Measurements from ENCODE around the gene SESN1.

Gene SESN1

GRCh38 chr6:108941281-108941680 lies 153.4 kb downstream of the SESN1 start:
- H3K9ac ChIP-seq (ENCODE audit: low read length), result no peak overlapping the region
- no peak overlapping the region for H3K27ac ChIP-seq (ENCODE audit: low read length)
- TF ChIP-seq EZH2phosphoT487 (IDR thresholded peaks at IDR 0.05; ENCODE audit: low read length) (no peak), EZH2 (optimal IDR thresholded peaks at IDR 0.05; ENCODE audit: low read depth, low read length) (no peak), CTCF (IDR thresholded peaks at IDR 0.05; ENCODE audit: low read length) (no peak)
- no peaks in the 10 kb centered on the region for H3K79me2 ChIP-seq (ENCODE audit: low read length)
- no peaks in the 10 kb centered on the region for H4K20me1 ChIP-seq (ENCODE audit: insufficient read depth, low read length)
- no peak overlapping the region for H2AFZ ChIP-seq (ENCODE audit: low read length)
- no peaks in the 10 kb centered on the region for H3K36me3 ChIP-seq (replicated peaks; ENCODE audit: insufficient read depth, low read length)
- H3K4me3 ChIP-seq (ENCODE audit: low read length), result no peak overlapping the region
- no peaks in the 10 kb centered on the region for H3K9me3 ChIP-seq (replicated peaks; ENCODE audit: insufficient read depth, low read length)
- no peaks in the 10 kb centered on the region for H3K27me3 ChIP-seq (replicated peaks; ENCODE audit: insufficient read depth, low read length)
- DNase-seq, result no peak
- no peaks in the 10 kb centered on the region for H3K9me2 ChIP-seq (replicated peaks; ENCODE audit: insufficient read depth, low read length)
- H3F3A ChIP-seq (ENCODE audit: insufficient read depth, low read length), result no peaks in the 10 kb centered on the region
- no peak overlapping the region for H3K4me2 ChIP-seq (ENCODE audit: low read depth, low read length)
- H3K4me1 ChIP-seq (ENCODE audit: low read length), result peaks cover 3% of the 10 kb centered on the region; the same call in 1 of the 2 replicates

GRCh38 chr6:108940741-108941140 lies 153.9 kb downstream of the SESN1 start:
- no peaks in the 10 kb centered on the region for H3K27me3 ChIP-seq (replicated peaks; ENCODE audit: insufficient read depth, low read length)

GRCh38 chr6:108937170-108937569 lies 157.5 kb downstream of the SESN1 start:
- Histone ChIP-seq H2AFZ (ENCODE audit: low read length) (no peak overlapping the region), H3K9me3 (replicated peaks; ENCODE audit: insufficient read depth, low read length) (no peaks in the 10 kb centered on the region), H3K9ac (ENCODE audit: low read length) (no peak overlapping the region), H3K4me2 (ENCODE audit: low read depth, low read length) (no peak overlapping the region), H3K27me3 (replicated peaks; ENCODE audit: insufficient read depth, low read length) (no peaks in the 10 kb centered on the region), H4K20me1 (ENCODE audit: insufficient read depth, low read length) (no peaks in the 10 kb centered on the region), H3K4me1 (ENCODE audit: low read length) (no peaks in the 10 kb centered on the region), H3K27ac (ENCODE audit: low read length) (no peak overlapping the region), H3K9me2 (replicated peaks; ENCODE audit: insufficient read depth, low read length) (no peaks in the 10 kb centered on the region), H3F3A (ENCODE audit: insufficient read depth, low read length) (no peaks in the 10 kb centered on the region), H3K79me2 (ENCODE audit: low read length) (no peaks in the 10 kb centered on the region), H3K4me3 (ENCODE audit: low read length) (no peak overlapping the region), H3K36me3 (replicated peaks; ENCODE audit: insufficient read depth, low read length) (no peaks in the 10 kb centered on the region)
- no peak for DNase-seq
- TF ChIP-seq CTCF (IDR thresholded peaks at IDR 0.05; ENCODE audit: low read length) (no peak), EZH2 (optimal IDR thresholded peaks at IDR 0.05; ENCODE audit: low read depth, low read length) (no peak), EZH2phosphoT487 (IDR thresholded peaks at IDR 0.05; ENCODE audit: low read length) (no peak)

More at GRCh38 chr6:108940741-108941140, 153.9 kb downstream of the SESN1 start:
- Histone ChIP-seq H3K9me3 (replicated peaks; ENCODE audit: insufficient read depth, low read length) (no peaks in the 10 kb centered on the region), H2AFZ (ENCODE audit: low read length) (no peak overlapping the region), H3K79me2 (ENCODE audit: low read length) (no peaks in the 10 kb centered on the region), H3K4me3 (ENCODE audit: low read length) (no peak overlapping the region), H3F3A (ENCODE audit: insufficient read depth, low read length) (no peaks in the 10 kb centered on the region), H3K27ac (ENCODE audit: low read length) (no peak overlapping the region), H3K9me2 (replicated peaks; ENCODE audit: insufficient read depth, low read length) (no peaks in the 10 kb centered on the region), H4K20me1 (ENCODE audit: insufficient read depth, low read length) (no peaks in the 10 kb centered on the region), H3K4me1 (ENCODE audit: low read length) (peaks cover 3% of the 10 kb centered on the region; the same call in 1 of the 2 replicates), H3K9ac (ENCODE audit: low read length) (no peak overlapping the region), H3K36me3 (replicated peaks; ENCODE audit: insufficient read depth, low read length) (no peaks in the 10 kb centered on the region), H3K4me2 (ENCODE audit: low read depth, low read length) (no peak overlapping the region)
- no peak for DNase-seq
- TF ChIP-seq EZH2 (optimal IDR thresholded peaks at IDR 0.05; ENCODE audit: low read depth, low read length) (no peak), EZH2phosphoT487 (IDR thresholded peaks at IDR 0.05; ENCODE audit: low read length) (no peak), CTCF (IDR thresholded peaks at IDR 0.05; ENCODE audit: low read length) (no peak)
